Caco-2 (cell line): Measurements from ENCODE around the gene CIITA. TPM values are rescaled to one million over a fixed set of nuclear protein-coding genes. Genes with fewer than 3 reads are reported as not detected.
A peak's percentile ranks its signal among the peaks of the same experiment; 100 is the strongest.

Experiments used
- BruUV-seq: library from RNA; stranded (reverse); fragments of 400-500 nt; replicated peaks from 2 replicates; lab custom pipeline; 2021; lab: Mats Ljungman, UMichigan
- CTCF ChIA-PET: fragments of 300-600 bp; sonication (Branson Sonifier 250); formaldehyde crosslinking; loops from one replicate; lab custom pipeline; 2022; ENCODE audit warnings: antibody characterized with exemption; lab: Charles Lee
- POLR2A ChIA-PET: fragments of 300-600 bp; sonication (Branson Sonifier 250); formaldehyde crosslinking; loops from one replicate; lab custom pipeline; 2022; ENCODE audit warnings: antibody characterized with exemption; lab: Charles Lee
- DNase-seq, 2 experiments: peaks; one replicate each; pipeline versions ENCODE4 v3.0.0 to v3.0.0-alpha.2; 2020 to 2022
- H3K27me3 ChIP-seq: replicated peaks from 2 replicates; pipeline ENCODE4 v1.6.0; 2011; ENCODE audit warnings: low read length; ENCODE audit not compliant: control insufficient read depth, insufficient read depth
- H3K36me3 ChIP-seq: 2 replicates; pipeline ENCODE4 v1.5.1; 2011; ENCODE audit warnings: low read length; ENCODE audit not compliant: control insufficient read depth, insufficient read depth
- H3K4me1 ChIP-seq: fragments of 250-450 bp; sonication (Bioruptor Pico); 2 replicates; pipeline ENCODE4 v1.5.1; 2020; ENCODE audit warnings: mild to moderate bottlenecking
- H3K4me3 ChIP-seq: 2 replicates; pipeline ENCODE4 v1.5.1; 2011; ENCODE audit warnings: low read depth, mild to moderate bottlenecking, control low read depth, low read length
- H3K9me3 ChIP-seq: fragments of 250-450 bp; sonication (Bioruptor Pico); 2 replicates; pipeline ENCODE4 v1.5.1; 2020; ENCODE audit warnings: mild to moderate bottlenecking, moderate library complexity
- H3K27ac Mint-ChIP-seq: one replicate; pipeline ENCODE4 v1.8.0; 2022; ENCODE audit warnings: mixed read lengths; ENCODE audit not compliant: unreplicated experiment
- H3K27me3 Mint-ChIP-seq: one replicate; pipeline ENCODE4 v1.8.0; 2022; ENCODE audit warnings: mixed read lengths; ENCODE audit not compliant: insufficient read depth, unreplicated experiment
- H3K36me3 Mint-ChIP-seq: one replicate; pipeline ENCODE4 v1.8.0; 2022; ENCODE audit warnings: mild to moderate bottlenecking, mixed read lengths; ENCODE audit not compliant: insufficient read depth, unreplicated experiment
- H3K4me1 Mint-ChIP-seq: one replicate; pipeline ENCODE4 v1.8.0; 2022; ENCODE audit warnings: low read depth, mixed read lengths; ENCODE audit not compliant: unreplicated experiment
- H3K4me3 Mint-ChIP-seq: one replicate; pipeline ENCODE4 v1.8.0; 2022; ENCODE audit warnings: mild to moderate bottlenecking, moderate library complexity, mixed read lengths; ENCODE audit not compliant: unreplicated experiment
- H3K9me3 Mint-ChIP-seq: one replicate; pipeline ENCODE4 v1.8.0; 2022; ENCODE audit warnings: mixed read lengths; ENCODE audit not compliant: unreplicated experiment
- intact Hi-C: fragments of 100-400 bp; cut with micrococcal nuclease; formaldehyde crosslinking; loops from one replicate; pipeline ENCODE4 v1.10.0; 2022; ENCODE audit not compliant: unreplicated experiment
- total RNA-seq: library from RNA; stranded (reverse); gene quantifications from 2 replicates; pipeline ENCODE4 v1.2.3, GENCODE V29; 2022
- TF ChIP-seq, protein P1 (sequence below), 2 experiments: fragments of 200-600 bp in 1 of 2; IDR thresholded peaks; 1 replicate in 1 of 2; 2 replicates in 1 of 2; pipeline versions ENCODE4 v1.5.1 to v1.8.0; 2011 to 2022; ENCODE audit warnings: antibody characterized with exemption in 1 of 2, control low read depth in 1 of 2, inconsistent platforms in 1 of 2, low read depth in 1 of 2, low read length in 1 of 2, mild to moderate bottlenecking in 1 of 2, moderate library complexity in 1 of 2; ENCODE audit not compliant: insufficient read depth in 1 of 2, severe bottlenecking in 1 of 2, unreplicated experiment in 1 of 2

CIITA gene
- total RNA-seq, 1 experiment from 2014 or later = 0.27 TPM

DNA sequence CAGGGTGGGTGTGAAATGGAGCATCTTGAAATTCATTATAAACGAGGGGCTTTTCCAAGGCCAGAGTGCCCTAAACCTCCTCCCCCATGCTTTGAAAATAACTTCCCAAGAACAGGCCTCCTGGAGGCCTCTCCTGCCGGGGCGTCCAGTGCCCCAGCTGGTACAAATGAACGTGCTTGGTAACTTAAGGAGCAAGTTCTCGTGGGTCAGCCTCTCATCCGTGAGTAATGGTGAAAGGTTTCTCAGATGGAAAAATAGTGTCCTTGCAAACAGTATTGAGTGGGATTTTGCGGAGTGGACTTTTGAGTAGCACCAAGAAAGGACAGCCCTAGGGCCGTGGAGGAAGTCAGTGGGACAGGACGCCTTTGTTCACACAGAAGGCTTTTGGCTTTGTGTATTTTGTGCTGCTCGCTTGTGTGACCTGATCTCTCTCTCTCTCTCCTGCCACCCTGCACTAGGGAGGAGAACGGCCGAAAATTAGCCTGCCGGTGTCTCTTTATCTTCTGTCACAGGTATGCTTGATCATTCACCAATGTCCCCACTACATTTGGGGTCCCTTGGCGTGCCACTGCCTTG, 102.0 kb downstream of the CIITA start:
- Mint-ChIP-seq H3K27me3 (no peaks in the 10 kb centered on the region), H3K36me3 (peaks cover 6% of the 10 kb centered on the region), H3K9me3 (no peaks in the 10 kb centered on the region), H3K4me3 (no peak overlapping the region), H3K27ac (no peak overlapping the region), H3K4me1 (no peaks in the 10 kb centered on the region)
- CTCF ChIA-PET = no interaction called here
- H3K9me3 ChIP-seq = no peaks in the 10 kb centered on the region
- DNase-seq = no peak
- H3K27me3 ChIP-seq = no peaks in the 10 kb centered on the region
- POLR2A ChIA-PET = no interaction called here
- intact Hi-C loops = no loop called here
- no peak overlapping the region for H3K4me3 ChIP-seq
- no peaks in the 10 kb centered on the region for H3K4me1 ChIP-seq
- TF ChIP-seq, protein P1, sequence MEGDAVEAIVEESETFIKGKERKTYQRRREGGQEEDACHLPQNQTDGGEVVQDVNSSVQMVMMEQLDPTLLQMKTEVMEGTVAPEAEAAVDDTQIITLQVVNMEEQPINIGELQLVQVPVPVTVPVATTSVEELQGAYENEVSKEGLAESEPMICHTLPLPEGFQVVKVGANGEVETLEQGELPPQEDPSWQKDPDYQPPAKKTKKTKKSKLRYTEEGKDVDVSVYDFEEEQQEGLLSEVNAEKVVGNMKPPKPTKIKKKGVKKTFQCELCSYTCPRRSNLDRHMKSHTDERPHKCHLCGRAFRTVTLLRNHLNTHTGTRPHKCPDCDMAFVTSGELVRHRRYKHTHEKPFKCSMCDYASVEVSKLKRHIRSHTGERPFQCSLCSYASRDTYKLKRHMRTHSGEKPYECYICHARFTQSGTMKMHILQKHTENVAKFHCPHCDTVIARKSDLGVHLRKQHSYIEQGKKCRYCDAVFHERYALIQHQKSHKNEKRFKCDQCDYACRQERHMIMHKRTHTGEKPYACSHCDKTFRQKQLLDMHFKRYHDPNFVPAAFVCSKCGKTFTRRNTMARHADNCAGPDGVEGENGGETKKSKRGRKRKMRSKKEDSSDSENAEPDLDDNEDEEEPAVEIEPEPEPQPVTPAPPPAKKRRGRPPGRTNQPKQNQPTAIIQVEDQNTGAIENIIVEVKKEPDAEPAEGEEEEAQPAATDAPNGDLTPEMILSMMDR (IDR thresholded peaks at IDR 0.05; ENCODE audit: insufficient read depth in 1 of 2, low read depth in 1 of 2, low read length in 1 of 2, severe bottlenecking in 1 of 2, unreplicated experiment in 1 of 2) = no peak
- BruUV-seq = no TSS peak
- H3K36me3 ChIP-seq = no peaks in the 10 kb centered on the region; the same call in 1 of the 2 replicates

DNA sequence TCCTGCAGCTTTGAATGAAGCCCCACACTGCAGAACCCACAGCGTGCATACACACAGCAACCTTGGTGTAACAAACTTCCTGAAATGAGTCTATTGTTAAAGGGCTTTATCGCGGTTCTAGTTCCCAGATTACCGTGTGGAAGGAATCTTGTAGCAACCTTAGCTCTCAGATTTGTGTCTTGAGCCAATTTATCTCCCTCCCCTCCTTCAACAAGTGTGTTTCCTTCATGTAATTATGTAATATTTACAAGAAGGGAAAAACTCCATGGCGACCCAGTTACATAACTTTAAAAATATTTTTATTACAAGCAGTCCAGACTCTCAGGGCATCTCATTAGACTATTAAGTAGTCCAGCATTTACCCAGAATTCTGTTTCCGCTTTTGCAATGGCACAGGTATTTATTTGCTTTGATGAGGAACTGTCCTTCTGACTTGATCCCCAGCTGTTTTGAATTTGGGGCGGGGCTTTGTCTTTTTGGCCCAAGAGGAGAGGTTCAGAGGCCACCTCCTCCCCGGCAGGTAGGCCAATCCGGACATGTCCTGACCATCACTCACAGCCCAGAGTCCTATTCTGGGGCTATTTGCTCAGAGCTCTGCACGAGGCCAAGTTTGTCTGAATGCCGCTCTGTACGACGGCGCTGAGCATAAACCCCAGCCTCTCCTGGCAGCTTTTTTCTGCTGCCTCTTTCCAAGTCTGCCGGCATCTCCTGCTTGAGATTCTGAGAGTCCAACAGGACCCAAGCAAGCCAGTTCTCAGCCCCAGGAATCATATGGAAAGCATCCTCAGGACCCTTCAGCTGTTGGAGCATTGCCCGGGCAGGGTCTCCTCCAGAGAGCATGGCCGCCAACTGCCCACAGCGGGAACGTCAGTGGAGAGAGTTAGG, 103.0 kb downstream of the CIITA start:
- ChIA-PET POLR2A (no interaction called here), CTCF (interaction anchor here (1.3 kb wide), 1 partner anchor 275 kb away, joined by 4 read pairs; no protein-coding TSS in a partner anchor)
- no TSS peak for BruUV-seq

DNA sequence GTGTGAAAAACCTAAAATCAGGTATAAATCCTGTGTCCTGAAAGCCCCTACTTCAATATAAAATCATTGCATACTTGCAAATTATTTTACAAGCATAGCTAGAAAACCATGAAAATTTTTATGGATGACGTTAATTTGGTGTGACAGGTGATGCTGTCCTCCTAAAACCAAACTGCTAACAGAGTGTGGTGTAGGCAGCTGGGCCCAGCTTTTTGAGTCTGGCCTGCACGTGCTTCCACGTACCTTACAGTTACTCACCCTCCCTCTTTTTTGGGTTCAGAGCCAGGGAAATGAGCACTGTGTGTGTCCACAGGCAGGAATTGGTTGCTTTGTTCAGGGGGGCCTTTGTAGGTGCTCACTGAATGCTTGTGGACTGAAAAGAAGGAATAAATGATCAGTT, 103.8 kb downstream of the CIITA start:
- Histone ChIP-seq H3K4me3 (no peak overlapping the region), H3K36me3 (no peaks in the 10 kb centered on the region; the same call in 1 of the 2 replicates), H3K9me3 (no peaks in the 10 kb centered on the region), H3K27me3 (no peaks in the 10 kb centered on the region), H3K4me1 (no peaks in the 10 kb centered on the region)
- Mint-ChIP-seq H3K4me1 (no peaks in the 10 kb centered on the region), H3K36me3 (peaks cover 6% of the 10 kb centered on the region), H3K4me3 (no peak overlapping the region), H3K27me3 (no peaks in the 10 kb centered on the region), H3K27ac (no peak overlapping the region), H3K9me3 (no peaks in the 10 kb centered on the region)
- BruUV-seq = no TSS peak
- ChIA-PET POLR2A (no interaction called here), CTCF (interaction anchor here (1.3 kb wide), 1 partner anchor 274 kb away, joined by 4 read pairs; no protein-coding TSS in a partner anchor)
- no peak for DNase-seq
- TF ChIP-seq, protein P1 (IDR thresholded peaks at IDR 0.05; ENCODE audit: insufficient read depth in 1 of 2, low read depth in 1 of 2, low read length in 1 of 2, severe bottlenecking in 1 of 2, unreplicated experiment in 1 of 2) = no peak
- intact Hi-C loops = no loop called here

More for the DNA sequence above, 103.0 kb downstream of the CIITA start:
- TF ChIP-seq, protein P1 (IDR thresholded peaks at IDR 0.05; ENCODE audit: insufficient read depth in 1 of 2, low read depth in 1 of 2, low read length in 1 of 2, severe bottlenecking in 1 of 2, unreplicated experiment in 1 of 2) = no peak
- Mint-ChIP-seq H3K4me1 (no peaks in the 10 kb centered on the region), H3K9me3 (no peaks in the 10 kb centered on the region), H3K27ac (no peak overlapping the region), H3K27me3 (no peaks in the 10 kb centered on the region), H3K4me3 (no peak overlapping the region), H3K36me3 (peaks cover 6% of the 10 kb centered on the region)
- intact Hi-C loops = no loop called here
- H3K4me3 ChIP-seq = no peak overlapping the region
- H3K9me3 ChIP-seq = no peaks in the 10 kb centered on the region
- DNase-seq = peak in 1 of 2 experiments; percentile 14
- H3K27me3 ChIP-seq = no peaks in the 10 kb centered on the region
- H3K4me1 ChIP-seq = no peaks in the 10 kb centered on the region
- no peaks in the 10 kb centered on the region; the same call in 1 of the 2 replicates for H3K36me3 ChIP-seq
